H1 (cell line): ENCODE measurements around the gene IFNE. TPM values are rescaled to one million over a fixed set of nuclear protein-coding genes. Genes with fewer than 3 reads are reported as not detected.

ENCODE experiments used
- ASH2L ChIP-seq: fragments of 200-600, 300-600 bp; sonication (generic); IDR thresholded peaks from one replicate; pipeline ENCODE4 v1.7.1; 2017; ENCODE audit warnings: low read length
- CBX5 ChIP-seq: fragments of 300-800, 300-1000 bp; sonication (generic); IDR thresholded peaks from 2 replicates; pipeline ENCODE4 v1.7.1; 2016; ENCODE audit warnings: antibody characterized with exemption, low read length, low read depth
- NRF1 ChIP-seq: IDR thresholded peaks from 2 replicates; pipeline ENCODE4 v1.6.1; 2011; ENCODE audit warnings: mild to moderate bottlenecking, low read depth, low read length, improper control_type of control experiment
- POLR2A ChIP-seq, 2 experiments: IDR thresholded peaks; 1 replicate in 1 of 2; 2 replicates in 1 of 2; pipeline ENCODE4 v1.6.1; 2011; ENCODE audit warnings: low read depth in 2 of 2, low read length in 2 of 2, mild to moderate bottlenecking in 2 of 2; ENCODE audit errors: control extremely low read depth in 1 of 2
- SIN3A ChIP-seq, 2 experiments: IDR thresholded peaks in 1 of 2; conservative IDR thresholded peaks in 1 of 2; 2 replicates each; pipeline ENCODE4 v1.6.1; 2011 to 2012; ENCODE audit warnings: low read length in 2 of 2, improper control_type of control experiment in 1 of 2, low read depth in 1 of 2, mild to moderate bottlenecking in 1 of 2
- TBP ChIP-seq: IDR thresholded peaks from 2 replicates; pipeline ENCODE4 v1.6.1; 2011; ENCODE audit warnings: low read depth, low read length, improper control_type of control experiment
- polyA plus RNA-seq, 7 experiments: library from polyadenylated mRNA; depleted of rRNA in 3 of 7; stranded (reverse) in 5 of 7; unstranded in 2 of 7; fragments of >200 nt in 5 of 7; fragments of 200-250 nt in 2 of 7; gene quantifications; 1 replicate in 5 of 7; 2 replicates in 1 of 7; 4 replicates in 1 of 7; pipeline versions ENCODE4 v1.2.1 to v1.2.3, GENCODE V29; 2011 to 2013; ENCODE audit warnings: missing spikeins in 2 of 7, mixed read lengths in 2 of 7
- total RNA-seq: library from RNA; stranded (reverse); fragmentation: NEBNext Ultra II Directional; extraction: Animal tissue kit (Norgen Biotek cat#: 25700); gene quantifications from 2 replicates; pipeline ENCODE4 v1.2.1, GENCODE V29; 2021

Gene IFNE
- total and polyA plus RNA-seq, 2 of the 8 experiments (the other 6 are each of a cell fraction or from before 2014, with no cell fraction given): 0.08 TPM; not detected in 1

DNA sequence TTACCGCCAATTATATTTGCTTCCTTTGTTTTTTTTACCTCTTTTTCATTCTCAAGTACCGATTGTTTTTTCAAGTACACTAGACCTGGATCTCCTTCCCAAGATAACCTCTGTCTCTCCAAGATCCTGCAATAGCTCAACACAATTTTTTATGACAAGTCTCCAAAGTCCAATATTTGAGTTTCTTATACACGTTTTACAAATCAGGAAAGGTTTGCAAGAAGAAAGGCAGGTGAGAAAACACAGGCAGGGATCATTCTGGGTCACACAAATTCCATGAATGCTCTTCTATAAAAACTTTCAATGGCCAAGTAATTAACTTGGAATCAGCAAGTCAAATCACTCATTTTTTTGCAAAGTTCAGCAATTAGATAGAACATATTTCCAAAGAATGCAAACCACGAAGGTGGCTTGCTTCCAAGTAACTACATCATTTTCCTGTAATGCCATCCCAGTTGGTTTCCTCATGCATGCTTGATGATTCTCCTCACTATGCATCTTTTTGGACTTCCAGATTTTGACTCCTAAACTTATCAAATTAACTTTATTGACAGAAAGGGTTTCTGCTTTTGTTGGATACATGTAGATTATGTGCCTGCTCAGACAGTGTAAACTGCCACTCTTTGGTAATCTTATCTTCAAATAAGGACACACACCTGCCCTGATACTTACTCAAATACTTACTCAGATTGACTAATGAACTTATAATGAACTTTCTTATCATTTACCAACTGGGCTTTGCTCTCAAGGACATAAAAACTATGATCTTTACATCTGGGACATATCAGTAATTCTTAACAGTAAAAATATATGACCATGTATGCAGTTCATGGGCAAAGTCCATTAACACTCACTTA, 24.7 kb upstream of the IFNE start (continued):
- TF ChIP-seq NRF1: no peak
- no peak for TF ChIP-seq SIN3A (conservative IDR thresholded peaks at IDR 0.05 in 1 of 2, IDR thresholded peaks at IDR 0.05 in 1 of 2; ENCODE audit: low read depth in 1 of 2, low read length in 2 of 2)
- no peak for TF ChIP-seq CBX5
- TF ChIP-seq ASH2L: no peak
- no peak for TF ChIP-seq TBP
- no peak for TF ChIP-seq POLR2A (IDR thresholded peaks at IDR 0.05; ENCODE audit: control extremely low read depth in 1 of 2, low read depth in 2 of 2, low read length in 2 of 2)
